ENCODE results near the gene PDHA2. TPM values are rescaled to one million over a fixed set of nuclear protein-coding genes. Genes with fewer than 3 reads are reported as not detected.

PDHA2 gene
- not detected in 2 replicates for total RNA-seq
- not detected for total RNA-seq (2013)
- not detected in 2 replicates for polyA plus RNA-seq
- not detected in 2 replicates for polyA minus RNA-seq

DNA sequence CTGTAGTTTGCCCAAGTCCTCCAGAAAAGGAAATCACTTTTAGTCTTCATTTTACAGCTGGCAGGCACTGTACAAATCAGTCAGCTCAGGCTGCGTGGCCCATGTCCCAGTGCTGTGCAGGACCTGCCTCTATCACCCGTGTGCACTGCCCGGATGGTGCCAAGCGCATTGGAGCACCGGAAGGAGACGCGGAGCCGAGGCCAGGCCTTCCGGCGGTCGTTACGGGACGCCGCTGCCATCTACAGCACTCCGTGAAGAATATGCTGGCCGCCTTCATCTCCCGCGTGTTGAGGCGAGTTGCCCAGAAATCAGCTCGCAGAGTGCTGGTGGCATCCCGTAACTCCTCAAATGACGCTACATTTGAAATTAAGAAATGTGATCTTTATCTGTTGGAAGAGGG is at the start of gene PDHA2:
PDHA2 (plus strand) TSS at position 203 of the 400 bp plus-strand sequence; CDS start at position 261, 58 bp downstream.
- no peak for TF ChIP-seq EZH2 (IDR thresholded peaks at IDR 0.05; ENCODE audit: borderline replicate concordance, insufficient read depth, low read depth, low read length, poor library complexity, severe bottlenecking)
- no peak for TF ChIP-seq CTCF (IDR thresholded peaks at IDR 0.05)
- Histone ChIP-seq H3K4me3 (ENCODE audit: control extremely low read depth in 1 of 5, extremely low read depth in 1 of 5, insufficient read depth in 1 of 5, low read depth in 2 of 5, low read length in 4 of 5) (no peak within 1 kb of the TSS), H3K27ac (ENCODE audit: low read length in 2 of 2) (no peak within 1 kb of the TSS), H3K79me2 (ENCODE audit: control insufficient read depth, insufficient read depth, low read length) (no peaks in the 10 kb centered on the region), H2AFZ (ENCODE audit: insufficient read depth, low read depth, low read length, poor library complexity, severe bottlenecking) (no peak within 1 kb of the TSS), H3K9ac (ENCODE audit: low read length) (no peak within 1 kb of the TSS), H3K27me3 (replicated peaks in 1 of 4; ENCODE audit: control extremely low read depth in 1 of 4, control insufficient read depth in 3 of 4, insufficient read depth in 4 of 4, low read length in 3 of 4) (no peaks in the 10 kb centered on the region), H3K36me3 (replicated peaks in 1 of 2; ENCODE audit: control extremely low read depth in 1 of 2, control insufficient read depth in 1 of 2, extremely low read depth in 1 of 2, insufficient read depth in 2 of 2, low read length in 1 of 2) (no peaks in the 10 kb centered on the region), H3K4me2 (replicated peaks; ENCODE audit: low read depth, low read length, poor library complexity, severe bottlenecking) (no peak within 1 kb of the TSS), H3K4me1 (ENCODE audit: control insufficient read depth in 2 of 2, insufficient read depth in 2 of 2, low read length in 2 of 2) (no peaks in the 10 kb centered on the region), H4K20me1 (ENCODE audit: control insufficient read depth, insufficient read depth, low read length, poor library complexity, severe bottlenecking) (no peaks in the 10 kb centered on the region), H3K9me3 (ENCODE audit: control extremely low read depth in 1 of 3, control insufficient read depth in 2 of 3, insufficient read depth in 1 of 3, low read length in 2 of 3) (peaks cover 0 to 10% (median 0%) of the 10 kb centered on the region in 3 donors)
- DNase-seq (no peak), ATAC-seq (ENCODE audit: low read depth) (no peak)
- Mint-ChIP-seq H3K27me3 (no peaks in the 10 kb centered on the region), H3K9me3 (ENCODE audit: insufficient read depth) (peaks cover 1% of the 10 kb centered on the region), H3K4me1 (no peaks in the 10 kb centered on the region), H3K27ac (no peak within 1 kb of the TSS), H3K4me3 (no peak within 1 kb of the TSS)
- CTCF ChIA-PET = no interaction called here
- POLR2A ChIA-PET = no interaction called here
- 98% methylated on average over 19 of the region's 22 CpGs for WGBS (ENCODE audit: insufficient coverage)
- intact Hi-C loops (cut with micrococcal nuclease) = no loop called here

GRCh38 chr4:95798003-95798402 is 41.9 kb upstream of the PDHA2 start:
- no peak overlapping the region for H3K27ac ChIP-seq (ENCODE audit: low read length in 2 of 2)
- no peaks in the 10 kb centered on the region for H3K9me3 ChIP-seq (ENCODE audit: control extremely low read depth in 1 of 3, control insufficient read depth in 2 of 3, insufficient read depth in 1 of 3, low read length in 2 of 3)
- intact Hi-C loops (cut with micrococcal nuclease) = no loop called here
- H3K79me2 ChIP-seq (ENCODE audit: control insufficient read depth, insufficient read depth, low read length) = no peaks in the 10 kb centered on the region
- ATAC-seq (ENCODE audit: low read depth) (no peak), DNase-seq (no peak)
- H3K9ac ChIP-seq (ENCODE audit: low read length) = no peak overlapping the region
- no peaks in the 10 kb centered on the region for H3K36me3 ChIP-seq (replicated peaks in 1 of 2; ENCODE audit: control extremely low read depth in 1 of 2, control insufficient read depth in 1 of 2, extremely low read depth in 1 of 2, insufficient read depth in 2 of 2, low read length in 1 of 2)
- Mint-ChIP-seq H3K4me3 (no peak overlapping the region), H3K4me1 (no peaks in the 10 kb centered on the region), H3K27me3 (no peaks in the 10 kb centered on the region), H3K9me3 (ENCODE audit: insufficient read depth) (peaks cover 2% of the 10 kb centered on the region), H3K27ac (no peak overlapping the region)
- no peak for TF ChIP-seq EZH2 (IDR thresholded peaks at IDR 0.05; ENCODE audit: borderline replicate concordance, insufficient read depth, low read depth, low read length, poor library complexity, severe bottlenecking)
- TF ChIP-seq CTCF (IDR thresholded peaks at IDR 0.05) = no peak
- H3K27me3 ChIP-seq (replicated peaks in 1 of 4; ENCODE audit: control extremely low read depth in 1 of 4, control insufficient read depth in 3 of 4, insufficient read depth in 4 of 4, low read length in 3 of 4) = no peaks in the 10 kb centered on the region
- H4K20me1 ChIP-seq (ENCODE audit: control insufficient read depth, insufficient read depth, low read length, poor library complexity, severe bottlenecking) = no peaks in the 10 kb centered on the region
- WGBS (ENCODE audit: insufficient coverage) = no CpG with 5 or more reads among the region's 2 CpGs
- no peak overlapping the region for H2AFZ ChIP-seq (ENCODE audit: insufficient read depth, low read depth, low read length, poor library complexity, severe bottlenecking)
- POLR2A ChIA-PET = no interaction called here
- H3K4me3 ChIP-seq (ENCODE audit: control extremely low read depth in 1 of 5, extremely low read depth in 1 of 5, insufficient read depth in 1 of 5, low read depth in 2 of 5, low read length in 4 of 5) = no peak overlapping the region
- no peaks in the 10 kb centered on the region for H3K4me1 ChIP-seq (ENCODE audit: control insufficient read depth in 2 of 2, insufficient read depth in 2 of 2, low read length in 2 of 2)
- CTCF ChIA-PET = no interaction called here
- no peak overlapping the region for H3K4me2 ChIP-seq (replicated peaks; ENCODE audit: low read depth, low read length, poor library complexity, severe bottlenecking)
